ENCODE results near the gene NRCAM.

GRCh38 chr7:108164946-108165345 is 291.3 kb downstream of the NRCAM start:
- no peak for TF ChIP-seq CTCF (IDR thresholded peaks at IDR 0.05)
- no peak for TF ChIP-seq POLR2A (IDR thresholded peaks at IDR 0.05)

Data from sigmoid colon (tissue), 3 donors.